Central memory CD8-positive, alpha-beta T cell (primary cell): ENCODE data around the gene PDE6A.

Source experiments
- ATAC-seq: fragments of 150-1000 bp; cut with Tn5 transposase; replicated peaks from 2 replicates; pipeline ENCODE4 v1.10.0; 2022; ENCODE audit warnings: mild to moderate bottlenecking, moderate FRiP score, moderate number of reproducible peaks; ENCODE audit not compliant: poor library complexity, severe bottlenecking; ENCODE audit errors: extremely low read depth
- DNase-seq, 2 donors: peaks; one replicate each; pipeline ENCODE4 v3.0.0; 2021; ENCODE audit warnings: low spot score in 2 of 2
- H3K27ac Mint-ChIP-seq: one replicate; pipeline ENCODE4 v1.8.0; 2022; ENCODE audit warnings: low read depth, mild to moderate bottlenecking, moderate library complexity, mixed read lengths
- H3K27me3 Mint-ChIP-seq: one replicate; pipeline ENCODE4 v1.8.0; 2022; ENCODE audit warnings: mixed read lengths
- H3K36me3 Mint-ChIP-seq: one replicate; pipeline ENCODE4 v1.8.0; 2022; ENCODE audit warnings: mild to moderate bottlenecking, moderate library complexity, mixed read lengths; ENCODE audit not compliant: insufficient read depth
- H3K4me1 Mint-ChIP-seq: one replicate; pipeline ENCODE4 v1.8.0; 2022; ENCODE audit warnings: mixed read lengths
- H3K4me3 Mint-ChIP-seq: one replicate; pipeline ENCODE4 v1.8.0; 2022; ENCODE audit warnings: mild to moderate bottlenecking, moderate library complexity, mixed read lengths
- H3K9me3 Mint-ChIP-seq: one replicate; pipeline ENCODE4 v1.8.0; 2022; ENCODE audit warnings: mixed read lengths

PDE6A gene

GRCh38 chr5:149935431-149935901, 9.1 kb downstream of the PDE6A start:
- Mint-ChIP-seq H3K4me3 (no peak overlapping the region), H3K4me1 (no peaks in the 10 kb centered on the region), H3K9me3 (no peaks in the 10 kb centered on the region), H3K27ac (no peak overlapping the region), H3K36me3 (no peaks in the 10 kb centered on the region), H3K27me3 (peaks cover 30% of the 10 kb centered on the region)
- no peak for DNase-seq
- no peak for ATAC-seq

- Mint-ChIP-seq H3K36me3 (no peaks in the 10 kb centered on the region), H3K4me3 (no peak overlapping the region), H3K27ac (no peak overlapping the region), H3K27me3 (peaks cover 37% of the 10 kb centered on the region), H3K4me1 (no peaks in the 10 kb centered on the region), H3K9me3 (no peaks in the 10 kb centered on the region)
- no peak for DNase-seq
- no peak for ATAC-seq
Observed at GRCh38 chr5:149932445-149933350, 11.9 kb downstream of the PDE6A start.

GRCh38 chr5:149931992-149932436, 12.6 kb downstream of the PDE6A start:
- Mint-ChIP-seq H3K27ac (no peak overlapping the region), H3K4me3 (no peak overlapping the region), H3K27me3 (peaks cover 37% of the 10 kb centered on the region), H3K9me3 (no peaks in the 10 kb centered on the region), H3K36me3 (no peaks in the 10 kb centered on the region), H3K4me1 (no peaks in the 10 kb centered on the region)
- ATAC-seq = no peak
- no peak for DNase-seq

- Mint-ChIP-seq H3K4me3 (no peak overlapping the region), H3K36me3 (no peaks in the 10 kb centered on the region), H3K9me3 (no peaks in the 10 kb centered on the region), H3K27me3 (peaks cover 37% of the 10 kb centered on the region), H3K4me1 (no peaks in the 10 kb centered on the region), H3K27ac (no peak overlapping the region)
- DNase-seq = no peak
- ATAC-seq = no peak
Observed at GRCh38 chr5:149930749-149931574, 13.6 kb downstream of the PDE6A start.

GRCh38 chr5:149930043-149930748, 14.4 kb downstream of the PDE6A start:
- Mint-ChIP-seq H3K27me3 (peaks cover 36% of the 10 kb centered on the region), H3K4me1 (no peaks in the 10 kb centered on the region), H3K9me3 (no peaks in the 10 kb centered on the region), H3K27ac (no peak overlapping the region), H3K4me3 (no peak overlapping the region), H3K36me3 (no peaks in the 10 kb centered on the region)
- DNase-seq = no peak
- ATAC-seq = no peak

GRCh38 chr5:149924486-149924885, 20.1 kb downstream of the PDE6A start:
- Mint-ChIP-seq H3K27ac (no peak overlapping the region), H3K27me3 (peaks cover 14% of the 10 kb centered on the region), H3K4me1 (no peaks in the 10 kb centered on the region), H3K4me3 (no peak overlapping the region), H3K9me3 (no peaks in the 10 kb centered on the region), H3K36me3 (no peaks in the 10 kb centered on the region)
- ATAC-seq = no peak
- DNase-seq = no peak

GRCh38 chr5:149922950-149923349, 21.6 kb downstream of the PDE6A start:
- Mint-ChIP-seq H3K9me3 (no peaks in the 10 kb centered on the region), H3K4me1 (no peaks in the 10 kb centered on the region), H3K4me3 (no peak overlapping the region), H3K27me3 (peaks cover 19% of the 10 kb centered on the region), H3K36me3 (no peaks in the 10 kb centered on the region), H3K27ac (no peak overlapping the region)
- DNase-seq = no peak
- no peak for ATAC-seq

GRCh38 chr5:149921597-149921996, 23.0 kb downstream of the PDE6A start:
- Mint-ChIP-seq H3K27ac (no peak overlapping the region), H3K9me3 (no peaks in the 10 kb centered on the region), H3K4me1 (no peaks in the 10 kb centered on the region), H3K27me3 (peaks cover 29% of the 10 kb centered on the region), H3K4me3 (no peak overlapping the region), H3K36me3 (no peaks in the 10 kb centered on the region)
- no peak for DNase-seq
- ATAC-seq = no peak

- ATAC-seq = no peak
- no peaks in the 10 kb centered on the region for H3K9me3 Mint-ChIP-seq
Observed at GRCh38 chr5:149917073-149917676, 27.4 kb downstream of the PDE6A start.

GRCh38 chr5:149916334-149917072, 28.1 kb downstream of the PDE6A start:
- Mint-ChIP-seq H3K4me1 (no peaks in the 10 kb centered on the region), H3K36me3 (no peaks in the 10 kb centered on the region), H3K4me3 (no peak overlapping the region), H3K9me3 (no peaks in the 10 kb centered on the region), H3K27ac (no peak overlapping the region), H3K27me3 (peaks cover 59% of the 10 kb centered on the region)
- DNase-seq (no peak), ATAC-seq (no peak)

More at GRCh38 chr5:149917073-149917676, 27.4 kb downstream of the PDE6A start:
- H3K27ac Mint-ChIP-seq = no peak overlapping the region
- H3K4me1 Mint-ChIP-seq = no peaks in the 10 kb centered on the region
- no peaks in the 10 kb centered on the region for H3K36me3 Mint-ChIP-seq
- DNase-seq = no peak
- no peak overlapping the region for H3K4me3 Mint-ChIP-seq
- H3K27me3 Mint-ChIP-seq = peaks cover 52% of the 10 kb centered on the region

- Mint-ChIP-seq H3K9me3 (no peaks in the 10 kb centered on the region), H3K36me3 (no peaks in the 10 kb centered on the region), H3K27me3 (peaks cover 64% of the 10 kb centered on the region), H3K4me1 (no peaks in the 10 kb centered on the region), H3K27ac (no peak overlapping the region), H3K4me3 (no peak overlapping the region)
- ATAC-seq (no peak), DNase-seq (no peak)
Observed at GRCh38 chr5:149915392-149916260, 29.0 kb downstream of the PDE6A start.
